GM23338 (cell line): ENCODE results near the gene LMBR1L. TPM values are rescaled to one million over a fixed set of nuclear protein-coding genes. Genes with fewer than 3 reads are reported as not detected.
A peak's percentile ranks its signal among the peaks of the same experiment; 100 is the strongest.

Experiments used
- ATAC-seq: fragments of 200-7000 bp; cut with Tn5 transposase; 3 replicates; pipeline ENCODE4 v1.9.1; 2020
- DNase-seq: peaks from one replicate; pipeline ENCODE4 v3.0.0-alpha.2; 2015; ENCODE audit warnings: low spot score
- H2AFZ ChIP-seq: fragments of 200-600 bp; sonication (generic); 2 replicates; pipeline ENCODE4 v1.8.0; 2016; ENCODE audit warnings: antibody characterized with exemption, mild to moderate bottlenecking, moderate library complexity
- H3F3A ChIP-seq: fragments of 200-600 bp; sonication (generic); replicated peaks from 2 replicates; pipeline ENCODE4 v1.8.0; 2017; ENCODE audit warnings: antibody characterized with exemption, mixed run types, low read depth
- H3K27ac ChIP-seq: fragments of 200-600 bp; sonication (generic); 2 replicates; pipeline ENCODE4 v1.6.1; 2016; ENCODE audit warnings: low read depth
- H3K27me3 ChIP-seq: fragments of 200-600 bp; sonication (generic); 2 replicates; pipeline ENCODE4 v1.8.0; 2016; ENCODE audit warnings: mild to moderate bottlenecking, mixed run types, moderate library complexity; ENCODE audit not compliant: insufficient read depth
- H3K36me3 ChIP-seq: fragments of 200-600 bp; sonication (generic); 2 replicates; pipeline ENCODE4 v1.8.0; 2016; ENCODE audit warnings: mild to moderate bottlenecking; ENCODE audit not compliant: insufficient read depth
- H3K4me1 ChIP-seq: fragments of 200-600 bp; sonication (generic); 2 replicates; pipeline ENCODE4 v1.8.0; 2016; ENCODE audit warnings: mild to moderate bottlenecking, moderate library complexity; ENCODE audit not compliant: insufficient read depth
- H3K4me2 ChIP-seq: fragments of 200-600 bp; sonication (generic); 2 replicates; pipeline ENCODE4 v1.7.1; 2017; ENCODE audit warnings: mixed run types
- H3K4me3 ChIP-seq: fragments of 200-600 bp; sonication (generic); 2 replicates; pipeline ENCODE4 v1.6.1; 2016; ENCODE audit warnings: mixed run types
- H3K79me2 ChIP-seq: fragments of 200-600 bp; sonication (generic); replicated peaks from 2 replicates; pipeline ENCODE4 v1.8.0; 2017; ENCODE audit warnings: mild to moderate bottlenecking; ENCODE audit not compliant: insufficient read depth
- H3K9me2 ChIP-seq: fragments of 200-600 bp; sonication (generic); 2 replicates; pipeline ENCODE4 v1.8.0; 2017; ENCODE audit not compliant: insufficient read depth
- H4K20me1 ChIP-seq: fragments of 200-600 bp; sonication (generic); replicated peaks from 2 replicates; pipeline ENCODE4 v1.8.0; 2017; ENCODE audit warnings: mild to moderate bottlenecking; ENCODE audit not compliant: insufficient read depth
- H3K27ac Mint-ChIP-seq: 2 replicates; pipeline ENCODE4 v1.8.0; 2020; ENCODE audit warnings: inconsistent platforms, mild to moderate bottlenecking, moderate library complexity, mixed read lengths
- H3K27me3 Mint-ChIP-seq: 3 replicates; pipeline ENCODE4 v1.8.0; 2022; ENCODE audit warnings: low read depth, mild to moderate bottlenecking, moderate library complexity, mixed read lengths, inconsistent platforms; ENCODE audit not compliant: insufficient read depth, poor library complexity
- H3K36me3 Mint-ChIP-seq: 3 replicates; pipeline ENCODE4 v1.8.0; 2021; ENCODE audit warnings: low read depth, mild to moderate bottlenecking, inconsistent platforms, moderate library complexity, mixed read lengths
- H3K4me1 Mint-ChIP-seq: 3 replicates; pipeline ENCODE4 v1.8.0; 2020; ENCODE audit warnings: mild to moderate bottlenecking, inconsistent platforms, mixed read lengths
- H3K4me3 Mint-ChIP-seq: 3 replicates; pipeline ENCODE4 v1.8.0; 2021; ENCODE audit warnings: moderate library complexity, mild to moderate bottlenecking, inconsistent platforms, mixed read lengths
- H3K9me3 Mint-ChIP-seq: 3 replicates; pipeline ENCODE4 v1.8.0; 2020; ENCODE audit warnings: moderate library complexity, mild to moderate bottlenecking, inconsistent platforms, mixed read lengths
- CTCF ChIP-seq, 2 experiments: fragments of 200-600 bp in 1 of 2; sonication (generic) in 1 of 2; conservative IDR thresholded peaks; 2 replicates each; pipeline versions ENCODE4 v1.5.1 to v1.6.1; 2016 to 2017; ENCODE audit warnings: antibody characterized with exemption in 2 of 2, low read depth in 2 of 2, mild to moderate bottlenecking in 2 of 2, moderate library complexity in 1 of 2
- EZH2 ChIP-seq: fragments of 200-600 bp; sonication (generic); IDR thresholded peaks from one replicate; pipeline ENCODE4 v1.8.0; 2017; ENCODE audit warnings: antibody characterized with exemption, mild to moderate bottlenecking, low read depth; ENCODE audit not compliant: unreplicated experiment
- EZH2phosphoT487 ChIP-seq: fragments of 200-600 bp; sonication (generic); IDR thresholded peaks from one replicate; pipeline ENCODE4 v1.8.1; 2018; ENCODE audit warnings: antibody characterized with exemption; ENCODE audit not compliant: unreplicated experiment
- JUNB ChIP-seq: IDR thresholded peaks from one replicate; pipeline ENCODE4 v1.6.1; 2016; ENCODE audit warnings: antibody characterized with exemption; ENCODE audit not compliant: unreplicated experiment
- REST ChIP-seq: IDR thresholded peaks from one replicate; pipeline ENCODE4 v1.6.1; 2018; ENCODE audit warnings: antibody characterized with exemption; ENCODE audit not compliant: unreplicated experiment
- STAT1 ChIP-seq: IDR thresholded peaks from one replicate; pipeline ENCODE4 v1.6.1; 2016; ENCODE audit warnings: antibody characterized with exemption; ENCODE audit not compliant: unreplicated experiment
- ZNF114 ChIP-seq: fragments of 250-450 bp; sonication (Bioruptor Pico); IDR thresholded peaks from 2 replicates; pipeline ENCODE4 v1.5.0; 2020; ENCODE audit warnings: mild to moderate bottlenecking, moderate library complexity
- polyA plus RNA-seq: library from polyadenylated mRNA; unstranded; fragments of >200 nt; fragmentation: Nextera tagmentation; extraction: Ambion mirVana; gene quantifications from 2 replicates; pipeline ENCODE4 v1.2.1, GENCODE V29; 2016
- total RNA-seq: library from RNA; depleted of rRNA; stranded (reverse); fragments of >200 nt; shearing (Covaris generic); gene quantifications from 2 replicates; pipeline ENCODE4 v1.2.3, GENCODE V29; 2014

Gene LMBR1L
- total and polyA plus RNA-seq, 2 experiments from 2014 or later, result 19.8 to 57.0 TPM

GRCh38 chr12:49097381-49097780, 13.3 kb downstream of the LMBR1L start (continued):
- TF ChIP-seq EZH2, result no peak
- no peak for TF ChIP-seq REST

- Histone ChIP-seq H3F3A (peaks cover 11% of the 10 kb centered on the region; the same call in 1 of the 2 replicates), H3K4me1 (peaks cover 35% of the 10 kb centered on the region), H3K4me3 (peak overlapping the region; percentile 58), H3K9me2 (no peaks in the 10 kb centered on the region), H4K20me1 (peaks cover 17% of the 10 kb centered on the region), H3K36me3 (no peaks in the 10 kb centered on the region), H3K27ac (no peak overlapping the region), H3K27me3 (peaks cover 65% of the 10 kb centered on the region), H3K4me2 (peak overlapping the region; percentile 94), H3K79me2 (no peaks in the 10 kb centered on the region), H2AFZ (no peak overlapping the region)
- TF ChIP-seq STAT1 (no peak), JUNB (no peak), ZNF114 (CRISPR knock-in tag) (no peak)
- H3K36me3 Mint-ChIP-seq, result peaks cover 18% of the 10 kb centered on the region
- no peak overlapping the region for H3K27ac Mint-ChIP-seq
- no peaks in the 10 kb centered on the region for H3K9me3 Mint-ChIP-seq
- H3K27me3 Mint-ChIP-seq, result peaks cover 62% of the 10 kb centered on the region
- peak overlapping the region; percentile 59 for H3K4me3 Mint-ChIP-seq
- ATAC-seq, result no peak
- DNase-seq, result no peak
- peaks cover 46% of the 10 kb centered on the region for H3K4me1 Mint-ChIP-seq
Measured at GRCh38 chr12:49094975-49095365, 15.7 kb downstream of the LMBR1L start.

GRCh38 chr12:49094160-49094974, 16.3 kb downstream of the LMBR1L start, which contains the start of gene DHH:
DHH (minus strand) TSS chr12:49094801; CDS start chr12:49094512, 289 bp downstream.
- Histone ChIP-seq H2AFZ (peak within 1 kb of the TSS; percentile 59), H3K4me1 (peaks cover 41% of the 10 kb centered on the region), H3K79me2 (no peaks in the 10 kb centered on the region), H3K36me3 (no peaks in the 10 kb centered on the region), H3K4me3 (peak within 1 kb of the TSS; percentile 58), H3K27ac (no peak within 1 kb of the TSS), H3K4me2 (peak within 1 kb of the TSS; percentile 94), H3F3A (peaks cover 11% of the 10 kb centered on the region; the same call in 1 of the 2 replicates), H3K27me3 (peaks cover 71% of the 10 kb centered on the region), H3K9me2 (no peaks in the 10 kb centered on the region), H4K20me1 (peaks cover 14% of the 10 kb centered on the region)
- Mint-ChIP-seq H3K9me3 (no peaks in the 10 kb centered on the region), H3K27me3 (peaks cover 67% of the 10 kb centered on the region), H3K27ac (no peak within 1 kb of the TSS), H3K36me3 (peaks cover 13% of the 10 kb centered on the region; the same call in 2 of the 3 replicates), H3K4me3 (peak within 1 kb of the TSS; percentile 59), H3K4me1 (peaks cover 48% of the 10 kb centered on the region)
- ATAC-seq (peak; percentile 45), DNase-seq (peak; percentile 77)
- no peak for TF ChIP-seq CTCF (conservative IDR thresholded peaks at IDR 0.05; ENCODE audit: low read depth in 2 of 2)
- no peak for TF ChIP-seq EZH2phosphoT487
- TF ChIP-seq EZH2, result peak; percentile 74
- TF ChIP-seq JUNB, result no peak
